ENCODE data around the gene LSAMP.

The LSAMP gene

DNA sequence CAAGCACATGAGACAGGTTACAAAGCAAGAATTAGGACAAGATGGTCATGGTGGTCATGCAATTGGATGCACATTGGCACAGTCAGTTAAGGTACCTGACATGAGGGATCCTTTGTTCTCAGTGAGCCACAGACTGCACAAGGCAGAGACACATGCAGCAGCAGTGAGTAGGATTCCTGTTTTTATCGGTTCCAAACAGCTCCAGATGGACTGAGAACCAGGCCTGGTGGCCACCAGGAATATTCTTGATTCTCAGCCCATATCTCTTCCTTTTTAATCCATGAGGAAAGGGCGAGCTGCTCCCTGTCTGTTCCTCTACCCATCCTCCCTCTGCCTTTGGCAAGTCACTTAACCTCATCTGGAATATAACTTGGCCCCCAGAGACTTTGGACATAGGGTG is 411.2 kb downstream of the LSAMP start:
- TF ChIP-seq, protein P1, sequence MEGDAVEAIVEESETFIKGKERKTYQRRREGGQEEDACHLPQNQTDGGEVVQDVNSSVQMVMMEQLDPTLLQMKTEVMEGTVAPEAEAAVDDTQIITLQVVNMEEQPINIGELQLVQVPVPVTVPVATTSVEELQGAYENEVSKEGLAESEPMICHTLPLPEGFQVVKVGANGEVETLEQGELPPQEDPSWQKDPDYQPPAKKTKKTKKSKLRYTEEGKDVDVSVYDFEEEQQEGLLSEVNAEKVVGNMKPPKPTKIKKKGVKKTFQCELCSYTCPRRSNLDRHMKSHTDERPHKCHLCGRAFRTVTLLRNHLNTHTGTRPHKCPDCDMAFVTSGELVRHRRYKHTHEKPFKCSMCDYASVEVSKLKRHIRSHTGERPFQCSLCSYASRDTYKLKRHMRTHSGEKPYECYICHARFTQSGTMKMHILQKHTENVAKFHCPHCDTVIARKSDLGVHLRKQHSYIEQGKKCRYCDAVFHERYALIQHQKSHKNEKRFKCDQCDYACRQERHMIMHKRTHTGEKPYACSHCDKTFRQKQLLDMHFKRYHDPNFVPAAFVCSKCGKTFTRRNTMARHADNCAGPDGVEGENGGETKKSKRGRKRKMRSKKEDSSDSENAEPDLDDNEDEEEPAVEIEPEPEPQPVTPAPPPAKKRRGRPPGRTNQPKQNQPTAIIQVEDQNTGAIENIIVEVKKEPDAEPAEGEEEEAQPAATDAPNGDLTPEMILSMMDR (IDR thresholded peaks at IDR 0.05; ENCODE audit: insufficient read depth, low read depth, low read length, missing control alignments), result no peak
- no peak for DNase-seq (ENCODE audit: low read depth)
- H3K4me3 ChIP-seq (ENCODE audit: low read depth, low read length), result no peak overlapping the region

DNA sequence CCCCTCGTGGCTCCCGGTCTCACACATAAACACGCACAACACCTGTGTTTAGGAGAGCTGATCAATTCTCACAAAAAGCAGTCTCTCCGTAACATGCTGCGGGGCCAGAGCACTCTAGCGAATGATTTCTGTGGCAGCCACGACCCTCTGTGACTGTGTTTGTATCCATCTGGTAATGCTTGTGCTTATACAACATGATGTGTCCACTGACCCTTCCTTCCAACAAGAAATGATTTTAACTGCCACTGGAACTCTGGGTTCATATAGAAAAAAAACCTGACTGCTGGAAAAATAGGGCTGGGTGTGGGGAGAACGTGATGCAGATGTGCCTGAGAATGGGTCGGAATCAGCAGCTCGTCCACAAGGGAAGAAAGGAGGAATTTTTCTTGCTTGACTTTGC is 411.8 kb downstream of the LSAMP start:
- DNase-seq (ENCODE audit: low read depth), result no peak
- TF ChIP-seq, protein P1 (IDR thresholded peaks at IDR 0.05; ENCODE audit: insufficient read depth, low read depth, low read length, missing control alignments), result no peak
- H3K4me3 ChIP-seq (ENCODE audit: low read depth, low read length), result no peak overlapping the region

DNA sequence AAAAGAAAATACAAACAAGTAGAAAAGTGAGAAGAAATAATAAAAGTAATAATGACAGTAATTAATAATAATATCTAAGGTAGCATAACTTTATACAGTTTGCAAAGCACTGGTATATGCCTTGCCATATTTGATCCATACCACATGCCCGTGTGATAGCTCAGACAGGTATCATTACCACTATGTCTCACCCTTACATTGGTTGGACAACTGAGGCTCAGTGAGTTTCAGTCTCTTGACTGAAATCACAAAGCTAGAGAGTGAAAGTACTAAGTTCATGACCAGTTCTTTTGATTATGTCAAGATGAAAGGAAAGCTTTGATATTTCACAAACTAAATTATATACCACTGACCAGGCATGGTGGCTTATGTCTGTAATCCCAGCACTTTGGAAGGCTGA is 413.1 kb downstream of the LSAMP start:
- H3K4me3 ChIP-seq (ENCODE audit: low read depth, low read length), result no peak overlapping the region
- TF ChIP-seq, protein P1 (IDR thresholded peaks at IDR 0.05; ENCODE audit: insufficient read depth, low read depth, low read length, missing control alignments), result no peak
- peak; percentile 9 for DNase-seq (ENCODE audit: low read depth)

DNA sequence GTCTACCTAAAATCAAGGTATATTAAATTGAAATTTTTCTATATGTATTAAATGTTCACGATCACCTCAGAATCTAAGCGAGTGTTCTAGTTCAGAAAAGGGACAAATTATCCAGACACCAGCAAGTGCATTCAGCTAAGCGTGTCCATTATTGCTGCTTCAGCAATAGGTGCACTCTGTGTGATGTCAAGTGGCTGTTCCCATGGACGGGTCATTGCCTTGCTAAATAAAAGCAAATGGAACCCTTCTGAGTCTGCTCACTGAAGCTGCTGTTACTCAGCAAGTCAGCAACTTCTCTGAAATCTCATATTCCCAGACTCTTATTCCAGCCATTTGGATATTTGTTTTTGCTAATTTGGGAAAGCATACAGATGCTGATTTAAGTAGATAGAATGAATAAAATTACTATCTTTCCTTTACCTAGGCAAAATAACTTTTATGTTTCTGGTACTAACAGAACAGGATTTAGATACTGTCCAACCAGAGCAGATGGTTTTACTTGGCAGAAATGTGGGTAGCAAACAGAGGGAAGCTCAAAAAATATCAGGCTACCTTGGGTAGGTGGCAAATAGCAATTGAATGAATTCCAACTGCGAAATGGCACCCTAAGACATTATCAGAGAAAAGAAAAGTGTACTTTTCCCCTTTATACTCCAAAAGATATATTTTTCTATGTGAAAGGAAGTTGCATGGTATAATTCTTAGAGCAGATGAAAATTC is 415.0 kb downstream of the LSAMP start:
- no peak for DNase-seq (ENCODE audit: low read depth)
- H3K4me3 ChIP-seq (ENCODE audit: low read depth, low read length), result no peak overlapping the region
- TF ChIP-seq, protein P1 (IDR thresholded peaks at IDR 0.05; ENCODE audit: insufficient read depth, low read depth, low read length, missing control alignments), result no peak

DNA sequence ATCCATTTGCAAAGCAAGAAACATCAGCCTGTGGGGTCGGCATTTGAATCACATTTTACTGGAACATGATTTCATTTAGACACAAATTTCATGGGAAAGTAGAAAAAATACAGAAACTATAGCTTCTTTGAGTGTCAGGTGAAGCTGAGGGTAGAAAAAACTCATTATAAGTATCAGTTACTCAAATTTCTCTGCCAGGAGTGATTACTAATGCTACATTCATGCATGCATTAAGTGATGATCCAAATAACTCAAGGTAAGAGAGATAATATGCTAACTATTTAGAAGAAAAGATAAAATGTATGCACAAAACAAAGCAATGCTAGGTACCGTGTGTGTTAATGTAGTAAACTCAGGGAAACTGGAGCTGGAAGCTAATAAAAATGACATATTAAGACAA is 416.0 kb downstream of the LSAMP start:
- no peak overlapping the region for H3K4me3 ChIP-seq (ENCODE audit: low read depth, low read length)
- no peak for DNase-seq (ENCODE audit: low read depth)
- TF ChIP-seq, protein P1 (IDR thresholded peaks at IDR 0.05; ENCODE audit: insufficient read depth, low read depth, low read length, missing control alignments), result no peak

DNA sequence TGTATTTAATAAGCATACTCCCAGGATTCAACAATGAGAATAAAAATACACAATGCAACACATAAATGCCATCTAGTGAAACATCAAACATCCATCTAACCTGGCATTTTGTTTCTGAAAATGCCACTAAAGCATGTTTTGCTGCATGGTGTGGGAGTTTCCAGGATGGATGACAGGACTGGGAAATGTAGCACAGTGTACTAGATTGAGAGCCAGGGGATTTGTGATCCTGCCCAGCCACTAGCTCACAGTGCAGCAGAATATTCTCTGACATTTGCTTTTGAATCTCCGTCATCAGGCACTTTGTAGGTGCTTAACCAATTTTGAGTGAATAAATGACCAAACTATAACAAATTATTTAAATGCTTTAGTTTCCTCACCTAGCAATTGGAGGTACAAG is 417.1 kb downstream of the LSAMP start:
- no peak for DNase-seq (ENCODE audit: low read depth)
- no peak overlapping the region for H3K4me3 ChIP-seq (ENCODE audit: low read depth, low read length)
- TF ChIP-seq, protein P1 (IDR thresholded peaks at IDR 0.05; ENCODE audit: insufficient read depth, low read depth, low read length, missing control alignments), result no peak

DNA sequence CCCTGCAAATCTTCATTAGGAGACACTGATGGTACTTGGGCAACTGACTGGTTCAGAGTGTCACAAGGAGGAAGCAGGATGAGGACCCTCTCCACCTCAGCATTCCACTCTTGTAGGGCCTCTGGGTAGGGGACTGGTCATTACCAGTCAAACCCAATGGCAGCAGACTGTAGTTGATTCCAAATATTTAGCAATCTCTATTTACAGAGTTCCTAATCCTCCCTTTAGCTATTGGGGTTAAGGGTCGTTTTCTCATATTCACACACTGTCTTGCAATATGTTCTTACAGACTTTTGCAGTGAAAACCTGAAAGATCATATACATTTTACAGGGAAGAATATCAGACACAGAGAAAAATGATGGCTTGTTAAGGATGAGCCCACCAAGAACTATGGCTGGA is 424.3 kb downstream of the LSAMP start:
- TF ChIP-seq, protein P1 (IDR thresholded peaks at IDR 0.05; ENCODE audit: insufficient read depth, low read depth, low read length, missing control alignments), result no peak
- H3K4me3 ChIP-seq (ENCODE audit: low read depth, low read length), result no peak overlapping the region
- no peak for DNase-seq (ENCODE audit: low read depth)
